GM21367 (cell line): ENCODE results near the gene DNM3.

Experiments
- ATAC-seq: cut with Tn5 transposase; IDR thresholded peaks from one replicate; pipeline ENCODE4 v1.9.1; 2021; ENCODE audit not compliant: unreplicated experiment

The DNM3 gene

DNA sequence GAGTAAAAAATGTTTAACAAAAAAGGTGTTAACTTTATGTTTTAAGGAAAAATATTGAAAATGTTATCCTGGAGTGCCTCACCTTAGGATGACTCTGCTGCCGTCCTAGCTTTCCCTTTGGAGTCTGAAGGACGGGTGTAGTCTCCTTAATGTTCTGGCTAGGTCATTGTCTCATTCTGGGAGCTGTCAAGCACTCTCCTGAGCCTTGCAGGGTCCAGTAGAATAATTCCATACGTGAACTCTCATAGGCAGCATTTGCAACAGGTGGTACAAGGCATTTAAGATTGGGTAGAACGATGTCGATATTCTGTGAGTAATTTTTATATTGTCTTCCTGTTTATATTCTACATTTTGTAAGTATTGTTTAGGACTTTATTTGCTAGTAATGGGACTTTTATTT lies 295.6 kb downstream of the DNM3 start:
- ATAC-seq = no peak

DNA sequence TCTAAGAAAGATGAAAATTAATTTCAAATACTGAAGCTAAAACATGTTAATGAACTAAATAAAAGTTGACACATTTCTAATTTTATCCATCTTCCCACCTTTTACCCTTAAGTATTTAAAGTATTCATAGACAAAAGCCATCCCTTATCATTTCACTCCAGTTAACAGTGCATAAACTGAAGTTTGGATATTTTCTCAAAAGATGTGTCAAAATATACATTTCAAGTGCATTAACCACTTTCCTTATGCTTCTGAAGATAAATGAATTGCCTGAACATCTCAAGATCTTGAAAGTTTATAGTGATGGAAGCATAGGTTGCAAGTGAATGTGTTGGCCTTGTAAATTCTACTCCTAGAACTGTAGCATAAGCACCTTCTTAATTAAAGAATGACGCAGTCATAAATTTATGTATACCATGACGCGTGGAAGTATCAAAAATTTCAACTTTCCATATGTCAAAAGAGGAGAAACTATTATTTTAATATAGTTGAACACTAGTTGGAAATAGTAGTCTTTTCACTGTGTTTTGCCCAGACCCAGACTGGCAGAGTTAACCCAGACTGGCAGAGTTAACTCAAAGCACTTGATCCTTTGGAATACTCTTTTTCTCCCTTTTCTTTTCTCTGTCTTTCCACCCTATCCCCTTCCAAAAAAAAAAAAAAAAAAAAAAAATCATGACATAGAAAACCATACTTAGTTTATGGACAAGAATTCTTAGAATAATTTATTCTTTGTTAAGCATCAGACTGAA lies 296.6 kb downstream of the DNM3 start:
- no peak for ATAC-seq

DNA sequence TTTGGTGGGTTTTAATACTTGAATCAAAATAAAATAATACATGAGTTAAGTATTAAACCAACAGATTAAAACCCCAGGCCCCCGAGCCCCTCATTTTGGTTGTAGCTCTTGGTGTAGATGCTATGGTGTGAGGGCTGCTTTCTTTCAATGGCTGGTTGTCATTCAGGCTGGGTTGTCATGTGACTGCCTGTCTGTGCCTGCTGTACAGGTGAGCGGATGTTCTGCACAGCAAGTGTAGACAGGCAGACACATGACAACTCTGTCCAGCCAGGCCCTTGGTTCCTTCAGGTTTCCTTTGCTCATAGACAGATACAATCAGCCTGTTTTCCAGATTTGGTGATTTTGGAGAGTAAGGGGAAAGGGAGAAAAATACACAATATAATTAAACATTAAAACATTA lies 297.3 kb downstream of the DNM3 start:
- ATAC-seq = no peak

DNA sequence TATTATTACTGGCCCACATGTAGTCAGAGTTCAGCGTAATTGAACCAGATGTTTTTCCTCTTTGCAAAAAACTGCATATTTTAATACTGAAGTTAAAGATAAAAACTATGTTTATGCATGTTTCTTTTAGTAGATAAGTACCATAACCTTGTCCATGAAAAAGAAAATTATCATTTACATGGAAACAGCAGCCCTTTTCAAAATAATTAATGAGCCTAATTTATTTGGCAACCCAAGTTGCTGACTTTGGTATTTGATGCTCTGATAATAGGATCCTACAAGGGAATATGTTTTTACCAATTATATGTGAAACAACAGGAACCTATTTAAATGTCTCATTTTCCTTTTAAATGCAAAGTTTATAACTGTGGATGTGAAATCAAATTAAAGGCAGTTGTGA lies 297.9 kb downstream of the DNM3 start:
- ATAC-seq = no peak

DNA sequence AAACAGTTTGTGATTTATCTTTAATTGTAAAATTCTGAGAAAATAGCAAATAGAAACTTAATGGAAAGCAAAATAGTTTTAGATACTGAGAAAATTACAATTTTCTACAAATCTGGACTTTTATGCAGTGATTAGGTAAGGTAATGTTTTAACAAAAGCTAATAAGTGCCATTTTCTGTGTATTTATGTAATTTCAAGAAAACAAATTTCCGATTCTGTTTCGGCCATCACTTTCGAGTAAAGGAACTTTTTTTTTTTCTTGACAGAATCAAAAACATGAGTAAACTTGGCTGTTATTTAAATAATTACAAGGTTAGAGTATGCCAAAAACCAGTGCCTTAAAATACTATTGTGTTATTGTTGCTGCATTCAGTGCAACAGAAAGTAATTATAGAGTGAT lies 298.8 kb downstream of the DNM3 start:
- no peak for ATAC-seq

DNA sequence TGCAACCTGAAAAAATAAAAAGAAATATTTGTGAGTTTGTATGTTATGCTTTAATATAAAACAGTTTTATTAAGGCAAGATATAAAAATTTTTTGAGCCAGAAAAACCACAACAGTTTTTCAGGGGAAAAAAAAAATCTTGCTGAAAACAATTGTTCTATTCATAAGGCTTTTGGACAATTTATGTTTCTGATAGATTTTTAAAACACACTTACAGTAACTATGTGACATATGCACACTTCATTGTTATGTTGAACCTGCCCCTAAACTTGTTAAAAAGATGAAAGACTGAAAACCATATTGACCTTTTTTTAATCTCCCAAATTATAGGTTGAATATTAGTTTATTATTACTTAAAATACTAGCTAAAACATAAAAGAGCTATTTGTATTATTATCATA lies 299.3 kb downstream of the DNM3 start:
- no peak for ATAC-seq

DNA sequence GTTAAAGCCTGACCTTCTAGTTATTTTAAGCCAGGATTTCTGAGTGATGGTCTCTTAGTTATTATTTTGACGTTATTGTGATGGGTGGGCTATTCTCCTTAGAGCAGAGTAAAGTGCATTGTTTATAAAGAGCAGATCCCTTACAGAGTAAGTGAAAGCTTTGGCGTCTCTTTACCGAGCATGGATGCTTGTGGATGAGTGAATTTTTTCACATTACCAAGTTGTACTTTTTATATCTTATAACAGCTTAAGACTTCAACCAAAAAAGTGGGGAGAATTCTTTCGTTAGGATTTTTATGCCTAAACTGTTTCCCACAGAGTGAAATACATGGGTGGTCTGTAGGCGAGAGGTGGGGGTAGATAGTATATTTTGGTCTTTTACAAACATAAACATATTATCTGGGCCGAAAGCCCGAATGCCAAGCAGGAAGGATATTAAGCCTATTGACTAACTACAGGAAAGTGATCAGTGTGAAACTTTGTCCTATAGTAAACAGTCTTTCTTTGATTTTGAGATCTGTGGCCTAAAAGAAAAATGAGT lies 300.1 kb downstream of the DNM3 start:
- no peak for ATAC-seq

DNA sequence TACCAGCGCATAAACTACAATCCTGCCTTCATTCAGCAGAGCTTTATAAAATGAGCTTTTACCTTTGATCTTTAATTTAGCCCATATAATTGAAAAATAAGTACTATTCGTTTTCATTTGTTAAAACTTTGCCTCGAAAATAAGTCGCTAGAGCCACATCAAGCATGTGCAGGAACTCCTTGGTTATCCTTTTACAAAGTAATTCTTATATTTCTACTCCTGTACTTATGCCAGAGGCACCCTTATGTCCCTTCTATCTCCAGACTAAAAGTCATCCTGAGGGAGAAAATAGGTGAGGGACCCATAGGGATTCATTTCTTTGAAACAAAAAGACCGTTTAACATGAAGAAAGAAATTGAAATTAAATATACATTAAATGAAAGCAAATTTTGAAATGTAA lies 301.0 kb downstream of the DNM3 start:
- ATAC-seq = no peak

DNA sequence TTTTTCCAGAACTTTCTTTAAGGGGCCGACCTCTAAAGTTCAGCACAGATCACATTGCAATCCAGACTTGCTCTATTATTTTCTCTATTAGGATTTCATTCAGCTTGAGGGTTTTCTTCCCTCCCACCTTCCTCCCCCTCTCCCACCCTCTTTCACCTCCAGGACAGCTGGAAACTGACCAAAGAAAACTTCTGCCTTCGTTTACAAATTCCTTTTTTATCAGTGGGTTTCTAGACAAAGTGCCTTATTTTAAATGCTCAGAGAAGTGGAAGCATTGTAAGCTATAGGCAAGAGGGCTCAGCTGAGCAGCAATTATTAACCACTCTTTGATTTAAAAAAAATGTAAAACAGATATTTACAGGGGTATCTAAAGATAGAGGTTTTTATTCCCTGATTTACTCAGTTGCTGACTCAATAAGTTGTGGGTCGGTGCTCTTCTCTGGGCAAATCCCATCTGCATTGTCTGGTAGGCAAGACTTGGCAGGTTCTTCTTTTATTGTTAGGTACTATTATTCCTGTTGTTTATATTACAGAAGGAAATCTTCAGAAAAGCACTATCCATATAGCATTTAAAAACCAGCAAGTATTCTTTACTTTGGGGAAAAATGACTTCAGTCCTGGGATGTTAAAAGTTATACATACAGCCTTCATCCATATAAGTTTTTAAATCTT lies 302.2 kb downstream of the DNM3 start:
- no peak for ATAC-seq

DNA sequence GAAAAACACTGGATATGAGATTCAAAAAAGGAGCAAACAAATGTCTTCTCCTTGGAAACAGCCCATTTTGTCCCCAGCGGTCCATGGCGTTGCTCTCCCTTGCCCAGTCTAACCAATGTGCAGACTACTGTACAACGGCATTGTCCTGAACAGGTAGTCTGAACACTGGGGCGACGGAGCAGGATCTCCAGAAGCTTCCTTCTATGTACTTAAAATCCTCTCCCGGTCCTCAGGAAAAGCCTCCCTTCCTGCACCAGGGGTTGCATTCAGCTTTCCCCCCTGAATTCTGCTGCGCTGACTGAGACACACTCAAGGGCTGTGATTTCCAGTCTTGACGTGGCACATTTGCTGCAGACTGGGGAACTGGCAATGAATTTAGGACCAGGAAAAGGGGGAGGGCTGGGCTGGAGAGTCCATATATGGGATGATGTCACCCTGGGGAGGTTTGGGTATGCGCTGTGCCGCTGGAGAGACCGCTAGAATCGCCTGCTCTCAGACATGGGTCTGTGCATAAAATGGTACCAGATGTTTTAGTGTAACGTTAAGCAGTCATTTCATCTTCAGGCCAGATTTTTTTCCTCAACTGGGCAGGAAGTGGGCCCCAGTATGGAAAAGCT lies 303.3 kb downstream of the DNM3 start:
- no peak for ATAC-seq

DNA sequence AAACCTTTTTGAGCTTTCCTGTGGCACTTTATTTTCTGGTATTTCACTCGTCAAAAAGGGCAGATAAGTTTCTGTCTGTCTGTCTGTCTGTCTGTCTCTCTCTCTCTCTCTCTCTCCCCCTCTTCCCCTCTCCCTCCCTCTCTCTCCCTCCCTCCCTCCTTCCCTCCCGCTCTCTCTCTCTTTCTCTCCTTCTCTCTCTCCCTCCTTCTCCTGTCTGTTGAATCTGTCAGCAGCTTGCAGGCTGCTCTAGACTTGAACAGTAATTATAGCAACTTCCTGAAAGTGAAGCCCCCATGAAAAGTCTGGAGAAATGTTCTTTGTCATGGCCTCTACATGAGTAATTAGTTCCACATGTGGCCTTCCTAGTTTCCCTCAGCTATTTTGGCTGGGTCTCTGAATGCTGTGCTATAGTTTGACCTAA lies 303.9 kb downstream of the DNM3 start:
- no peak for ATAC-seq

DNA sequence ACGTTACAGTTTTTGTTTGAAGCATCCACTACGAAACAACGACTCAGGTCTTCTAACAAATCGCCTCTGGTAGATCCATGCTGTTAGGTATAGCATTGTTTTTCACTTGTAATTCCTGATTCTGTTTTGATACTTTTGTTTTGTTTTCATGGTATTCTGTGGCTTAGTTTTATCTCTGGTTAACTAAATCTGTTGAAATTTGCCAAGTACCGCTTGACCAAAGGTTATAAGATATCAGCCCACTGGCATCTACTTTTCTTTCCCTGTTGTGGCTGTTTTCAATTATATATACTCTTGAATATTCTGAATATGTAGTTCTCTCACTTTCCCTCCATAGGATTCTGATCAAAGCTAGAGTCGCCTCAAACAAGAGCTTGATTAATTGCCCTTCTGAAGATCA lies 304.4 kb downstream of the DNM3 start:
- ATAC-seq = no peak

DNA sequence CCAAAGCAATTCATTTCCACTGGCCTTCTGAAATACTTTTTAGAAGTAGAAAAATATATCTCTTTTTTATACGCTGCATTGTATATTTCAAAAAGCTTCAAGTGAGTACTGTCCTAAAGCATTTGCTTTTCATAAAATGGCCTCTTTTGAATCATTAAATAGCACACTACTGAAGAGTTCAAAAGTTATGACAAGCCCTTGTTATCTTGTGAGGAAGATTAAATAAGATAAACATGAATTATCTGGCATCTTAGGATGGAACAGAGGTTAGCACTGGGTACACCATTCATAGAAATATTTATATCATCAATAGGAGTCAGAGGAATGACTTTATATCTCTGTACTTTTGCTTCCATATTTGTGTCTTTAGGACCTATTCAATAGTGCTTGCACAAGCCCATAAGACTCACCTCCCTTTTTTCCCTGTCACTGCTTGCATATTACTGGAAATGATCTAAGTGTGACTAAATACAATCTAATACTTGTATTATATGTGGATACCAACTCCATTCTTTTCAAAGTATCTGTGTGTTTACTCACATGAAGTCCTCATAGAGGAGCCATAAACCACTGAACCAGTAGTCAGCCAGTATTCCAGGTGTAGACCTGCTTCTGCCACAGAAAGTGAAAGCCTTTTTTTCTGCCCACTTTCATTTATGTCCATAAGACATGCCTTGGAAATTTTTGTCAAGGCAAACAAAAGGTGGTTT lies 305.0 kb downstream of the DNM3 start:
- no peak for ATAC-seq

DNA sequence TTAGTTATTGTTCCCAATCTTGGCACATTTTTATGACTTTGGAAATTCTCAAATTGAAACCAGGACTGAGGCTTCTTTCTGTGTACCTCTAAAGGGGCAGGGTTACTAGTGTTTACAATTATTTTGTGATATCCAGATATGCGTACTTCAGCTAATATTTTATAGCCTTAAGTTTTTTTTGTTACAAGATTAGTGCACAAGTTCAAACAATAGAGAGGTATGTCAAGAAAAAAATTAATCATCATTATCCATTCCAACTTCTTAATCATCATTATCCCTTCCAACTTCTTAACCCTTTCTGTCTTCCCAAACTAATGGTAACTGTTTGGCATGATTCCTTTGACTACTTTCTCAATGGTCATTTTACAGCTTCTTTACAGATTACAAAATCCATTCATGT lies 306.2 kb downstream of the DNM3 start:
- ATAC-seq = no peak

DNA sequence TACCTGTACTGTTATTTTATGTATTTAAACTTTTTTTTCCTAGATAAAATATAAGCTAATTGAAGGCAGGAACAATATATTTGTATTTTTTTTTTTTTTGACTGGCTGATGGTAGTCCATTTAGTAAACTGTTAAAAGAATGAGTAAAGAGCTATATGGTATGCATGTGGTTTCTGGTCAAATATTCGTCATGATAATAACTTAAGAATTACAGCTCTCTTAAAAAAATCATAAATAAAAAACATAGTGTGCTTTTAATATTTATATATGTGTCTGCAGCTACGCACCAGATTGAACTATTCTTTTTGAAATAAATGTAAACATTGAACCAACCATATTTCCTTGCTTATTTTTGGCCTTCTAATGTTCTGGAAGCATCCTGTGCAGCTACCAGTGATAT lies 306.9 kb downstream of the DNM3 start:
- no peak for ATAC-seq

DNA sequence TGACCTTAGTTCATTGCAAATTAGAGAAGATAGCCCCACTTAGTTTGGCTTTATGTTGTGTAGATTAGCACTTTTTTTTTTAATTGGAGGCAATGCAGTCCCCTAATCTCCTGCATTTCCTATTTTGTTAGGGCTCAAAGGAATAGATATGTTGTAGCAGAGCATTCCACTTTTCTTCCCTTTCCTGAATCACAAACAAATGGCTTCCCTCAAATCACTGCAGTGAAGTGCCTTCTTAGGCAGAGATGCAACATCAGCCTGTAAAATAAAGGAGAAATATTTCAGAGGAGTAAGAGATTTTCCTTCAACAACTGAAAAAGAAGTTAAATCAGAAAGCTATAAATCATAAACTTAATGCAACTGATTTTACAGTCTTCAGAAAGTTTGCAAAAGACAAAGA lies 307.4 kb downstream of the DNM3 start:
- no peak for ATAC-seq

DNA sequence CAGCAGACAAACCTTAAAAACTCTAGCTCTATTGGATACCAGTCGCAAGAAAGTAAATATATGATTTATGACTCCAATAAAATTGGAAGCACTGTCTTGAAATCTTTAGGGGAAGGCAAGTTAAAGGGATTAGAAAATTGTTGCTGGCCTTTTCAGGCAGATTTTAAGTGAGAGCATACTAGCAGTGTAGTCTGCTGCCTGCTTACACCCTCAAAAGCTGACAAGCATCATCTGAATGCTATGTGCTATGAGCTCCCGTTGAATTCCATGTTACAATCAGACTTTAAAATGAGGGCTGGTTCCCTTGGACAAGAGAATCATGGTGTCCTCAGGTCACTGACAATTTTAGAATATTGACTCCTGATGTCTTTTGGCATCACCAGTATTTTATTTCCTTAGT lies 308.0 kb downstream of the DNM3 start:
- ATAC-seq = no peak

DNA sequence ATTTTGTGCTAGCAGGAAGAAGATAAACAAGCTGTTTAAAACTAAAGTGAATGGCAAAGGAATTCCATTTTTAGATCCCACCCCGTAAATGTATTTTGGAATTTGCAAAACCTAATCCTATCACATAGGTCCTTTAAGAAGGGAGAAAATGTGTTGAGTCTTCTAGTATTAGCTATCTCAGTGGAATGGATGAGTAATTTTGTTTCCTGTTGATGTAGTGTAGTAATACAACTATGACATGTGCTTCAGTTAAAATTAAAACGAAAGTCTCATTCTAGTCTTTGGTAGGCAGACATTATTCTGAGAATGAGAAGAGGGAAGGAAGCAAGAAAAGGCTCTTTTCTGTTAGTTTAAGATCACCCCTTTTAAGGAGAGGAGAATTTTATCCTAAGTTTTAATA lies 313.3 kb downstream of the DNM3 start:
- peak; percentile 92 for ATAC-seq

DNA sequence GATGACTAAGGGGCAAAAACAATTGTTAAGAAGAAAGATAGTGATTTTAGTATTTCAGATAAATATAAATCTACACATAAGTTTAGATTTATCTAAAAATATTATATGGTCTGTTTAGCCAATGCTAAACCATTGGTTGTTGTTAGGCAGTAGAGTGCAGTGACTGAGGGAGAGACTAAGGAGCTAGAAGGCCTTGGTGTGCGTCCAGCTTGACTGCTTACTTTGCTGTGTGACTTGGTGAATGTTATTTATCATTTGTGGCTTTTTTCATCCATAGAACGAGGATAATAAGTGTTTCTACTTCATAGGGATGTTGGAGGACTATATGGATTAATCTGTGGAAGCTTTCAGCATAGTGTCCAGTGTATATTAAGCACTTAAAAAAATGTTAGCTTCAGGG lies 314.5 kb downstream of the DNM3 start:
- ATAC-seq = no peak

DNA sequence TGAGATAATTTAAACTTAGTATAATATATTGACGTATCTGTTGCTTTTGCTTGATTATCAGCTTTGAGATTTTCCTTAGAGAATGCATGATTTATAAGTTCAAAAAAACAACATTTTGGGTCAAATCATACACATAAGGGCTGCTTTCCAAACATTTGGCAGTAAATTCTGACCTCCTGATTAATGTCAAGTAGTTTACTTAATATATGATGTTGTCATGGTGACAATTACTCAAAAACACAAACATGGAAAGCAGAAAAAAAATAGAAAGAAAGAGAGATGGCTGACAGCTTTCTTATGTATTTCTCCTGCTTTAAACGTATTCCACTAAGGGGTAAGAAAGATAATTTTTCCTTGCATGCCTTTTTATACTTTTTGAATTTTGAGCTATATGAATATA lies 320.9 kb downstream of the DNM3 start:
- ATAC-seq = no peak

DNA sequence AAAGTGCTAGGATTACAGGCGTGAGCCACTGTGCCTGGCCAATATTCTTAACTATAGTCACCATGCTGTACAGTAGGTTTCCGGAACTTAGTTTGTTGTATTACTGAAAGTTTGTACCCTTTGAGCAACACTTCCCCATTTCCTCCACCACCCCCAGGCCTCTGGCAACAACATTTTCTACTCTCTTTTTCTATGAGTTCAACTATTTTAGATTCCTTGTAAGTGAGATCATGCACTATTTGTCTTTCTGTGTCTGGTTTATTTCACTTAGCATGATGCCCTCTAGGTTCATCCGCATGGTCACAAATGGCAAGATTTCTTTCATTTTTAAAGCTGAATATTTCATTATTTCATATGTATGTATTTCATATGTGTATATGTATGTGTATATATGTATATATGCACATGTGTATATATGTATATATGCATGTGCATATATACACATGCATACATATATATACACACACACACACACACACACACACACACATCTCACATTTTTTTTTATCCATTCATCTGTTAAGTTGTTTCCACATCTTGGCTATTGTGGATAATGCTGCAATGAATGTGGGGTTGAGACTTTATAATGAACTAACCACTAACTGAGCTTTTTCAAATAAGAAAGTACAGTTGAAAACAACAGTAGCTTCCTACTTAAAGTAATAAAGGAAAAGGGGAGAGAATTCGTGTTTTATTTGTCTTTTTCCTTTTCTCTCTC lies 322.4 kb downstream of the DNM3 start:
- ATAC-seq = no peak
